Measurements from ENCODE around the gene PROC. TPM values are rescaled to one million over a fixed set of nuclear protein-coding genes. Genes with fewer than 3 reads are reported as not detected.

Gene PROC
- total and polyA plus RNA-seq, 2 of the 4 experiments (the other 2 are of a cell fraction), result 0.07 TPM; not detected in 1

DNA sequence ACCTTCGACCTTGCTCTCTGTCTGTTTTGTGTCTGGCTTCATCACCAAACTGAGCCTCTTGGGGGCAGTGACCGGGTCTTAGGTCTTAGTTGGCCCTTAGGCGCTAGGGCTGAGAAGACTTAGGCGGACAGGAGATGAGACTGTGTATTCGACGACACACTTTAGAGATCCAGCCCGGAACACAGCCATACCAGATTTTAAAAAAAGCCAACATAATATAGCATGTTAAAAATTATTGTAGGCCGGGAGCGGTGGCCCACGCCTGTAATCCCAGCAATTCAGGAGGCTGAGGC lies 9.5 kb upstream of the PROC start:
- ATAC-seq (ENCODE audit: low read depth) (no peak), DNase-seq (no peak)
- H3K23ac ChIP-seq (ENCODE audit: low read depth, low read length), result no peak overlapping the region
- peak overlapping the region; percentile 60 for H2AK9ac ChIP-seq (replicated peaks; ENCODE audit: low read depth, low read length, poor library complexity)
- in situ Hi-C loops (cut with MboI; ENCODE audit: low sequenced_read_pairs) (no loop called here), intact Hi-C loops (cut with micrococcal nuclease) (loop anchor here (1.0 kb wide), 1 partner anchor 182 kb away; no protein-coding TSS in a partner anchor), dilution Hi-C loops (cut with HindIII; ENCODE audit: low sequenced_read_pairs, unreplicated experiment) (no loop called here)
- H4K5ac ChIP-seq (ENCODE audit: low read depth, low read length), result peak overlapping the region; percentile 43
- H3K4me1 ChIP-seq (ENCODE audit: control insufficient read depth, insufficient read depth, low read length), result peaks cover 11% of the 10 kb centered on the region
- peak overlapping the region; percentile 72 for H4K91ac ChIP-seq (ENCODE audit: insufficient read depth, low read depth, low read length)
- peak overlapping the region; percentile 89 for H2AFZ ChIP-seq (replicated peaks; ENCODE audit: low read length, poor library complexity)
- 0 out of 2 replicates have a peak overlapping the region, but pooled peaks have one; percentile 57 for H2BK20ac ChIP-seq (ENCODE audit: low read depth, low read length)
- H3K18ac ChIP-seq (ENCODE audit: low read depth, low read length), result peak overlapping the region; percentile 14
- no peak overlapping the region for H3K4me3 ChIP-seq (ENCODE audit: insufficient read depth, low read depth, low read length)
- H3K9me3 ChIP-seq (ENCODE audit: control insufficient read depth, insufficient read depth, low read length), result no peaks in the 10 kb centered on the region
- peaks cover 0 to 6% of the 10 kb centered on the region in 2 experiments; a peak in 1 of 4 replicates for H3K79me1 ChIP-seq (ENCODE audit: low read depth in 1 of 2, low read length in 2 of 2)
- H4K8ac ChIP-seq (ENCODE audit: low read depth in 2 of 2, low read length in 2 of 2), result peak overlapping the region; percentile 68 to 86; a peak in 3 of 4 replicates
- H3K4ac ChIP-seq (ENCODE audit: low read depth, low read length), result peak overlapping the region; percentile 83
- peak overlapping the region; percentile 69 for H2BK120ac ChIP-seq (ENCODE audit: low read depth, low read length)
- POLR2A ChIA-PET (ENCODE audit: unreplicated experiment), result no interaction called here
- H3K4me2 ChIP-seq (ENCODE audit: low read depth, low read length), result no peak overlapping the region; the same call in 1 of the 2 replicates
- H2BK5ac ChIP-seq (ENCODE audit: low read depth, low read length, poor library complexity, severe bottlenecking), result peak overlapping the region; percentile 81
- peak overlapping the region; percentile 16 for H3K14ac ChIP-seq (replicated peaks; ENCODE audit: low read depth, low read length)
- BruUV-seq (replicated peaks), result no TSS peak
- no peaks in the 10 kb centered on the region for H4K20me1 ChIP-seq (ENCODE audit: insufficient read depth, low read length)
- H3K27me3 ChIP-seq (ENCODE audit: control insufficient read depth, insufficient read depth, low read length), result no peaks in the 10 kb centered on the region
- H3K27ac ChIP-seq (ENCODE audit: insufficient read depth, low read length), result peak overlapping the region; percentile 72
- peak overlapping the region; percentile 74 for H2AK5ac ChIP-seq (ENCODE audit: low read depth, low read length)
- WGBS, 2 experiments (ENCODE audit: extremely low coverage in 2 of 2, insufficient read length in 1 of 2), result 60% methylated on average over 1 of the region's 10 CpGs; no CpG with 5 or more reads in 1 of the 2 experiments
- no peak overlapping the region for H3K9ac ChIP-seq (ENCODE audit: low read depth, low read length)
- H3K9me1 ChIP-seq (ENCODE audit: insufficient read depth, low read length), result peaks cover 19% of the 10 kb centered on the region
- TF ChIP-seq SMC3 (IDR thresholded peaks at IDR 0.05; ENCODE audit: low read depth, low read length) (no peak), FOS (IDR thresholded peaks at IDR 0.05; ENCODE audit: low read depth, low read length) (no peak), BHLHE40 (IDR thresholded peaks at IDR 0.05; ENCODE audit: low read depth, low read length) (no peak), NFE2L2 (IDR thresholded peaks at IDR 0.05; ENCODE audit: low read depth, low read length) (no peak), MXI1 (IDR thresholded peaks at IDR 0.05; ENCODE audit: borderline replicate concordance, low read depth, low read length) (no peak), MAZ (IDR thresholded peaks at IDR 0.05; ENCODE audit: borderline replicate concordance, low read depth, low read length) (no peak), CHD1 (IDR thresholded peaks at IDR 0.05; ENCODE audit: low read depth, low read length) (no peak), RCOR1 (IDR thresholded peaks at IDR 0.05; ENCODE audit: insufficient replicate concordance, low read length) (no peak), MAFK (IDR thresholded peaks at IDR 0.05; ENCODE audit: low read depth, low read length) (no peak), POLR2A (IDR thresholded peaks at IDR 0.05; ENCODE audit: low read depth, low read length) (no peak; the same call in 1 of the 2 replicates), RFX5 (IDR thresholded peaks at IDR 0.05; ENCODE audit: low read depth, low read length) (no peak), RAD21 (IDR thresholded peaks at IDR 0.05; ENCODE audit: low read length) (no peak), CEBPB (IDR thresholded peaks at IDR 0.05; ENCODE audit: low read depth, low read length) (no peak)
- TF ChIP-seq, protein P1, sequence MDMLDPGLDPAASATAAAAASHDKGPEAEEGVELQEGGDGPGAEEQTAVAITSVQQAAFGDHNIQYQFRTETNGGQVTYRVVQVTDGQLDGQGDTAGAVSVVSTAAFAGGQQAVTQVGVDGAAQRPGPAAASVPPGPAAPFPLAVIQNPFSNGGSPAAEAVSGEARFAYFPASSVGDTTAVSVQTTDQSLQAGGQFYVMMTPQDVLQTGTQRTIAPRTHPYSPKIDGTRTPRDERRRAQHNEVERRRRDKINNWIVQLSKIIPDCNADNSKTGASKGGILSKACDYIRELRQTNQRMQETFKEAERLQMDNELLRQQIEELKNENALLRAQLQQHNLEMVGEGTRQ (IDR thresholded peaks at IDR 0.05; ENCODE audit: low read depth, low read length), result no peak
- TF ChIP-seq, protein P2, sequence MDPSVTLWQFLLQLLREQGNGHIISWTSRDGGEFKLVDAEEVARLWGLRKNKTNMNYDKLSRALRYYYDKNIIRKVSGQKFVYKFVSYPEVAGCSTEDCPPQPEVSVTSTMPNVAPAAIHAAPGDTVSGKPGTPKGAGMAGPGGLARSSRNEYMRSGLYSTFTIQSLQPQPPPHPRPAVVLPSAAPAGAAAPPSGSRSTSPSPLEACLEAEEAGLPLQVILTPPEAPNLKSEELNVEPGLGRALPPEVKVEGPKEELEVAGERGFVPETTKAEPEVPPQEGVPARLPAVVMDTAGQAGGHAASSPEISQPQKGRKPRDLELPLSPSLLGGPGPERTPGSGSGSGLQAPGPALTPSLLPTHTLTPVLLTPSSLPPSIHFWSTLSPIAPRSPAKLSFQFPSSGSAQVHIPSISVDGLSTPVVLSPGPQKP (IDR thresholded peaks at IDR 0.05; ENCODE audit: borderline replicate concordance, low read depth, low read length), result no peak
- TF ChIP-seq, protein P3, sequence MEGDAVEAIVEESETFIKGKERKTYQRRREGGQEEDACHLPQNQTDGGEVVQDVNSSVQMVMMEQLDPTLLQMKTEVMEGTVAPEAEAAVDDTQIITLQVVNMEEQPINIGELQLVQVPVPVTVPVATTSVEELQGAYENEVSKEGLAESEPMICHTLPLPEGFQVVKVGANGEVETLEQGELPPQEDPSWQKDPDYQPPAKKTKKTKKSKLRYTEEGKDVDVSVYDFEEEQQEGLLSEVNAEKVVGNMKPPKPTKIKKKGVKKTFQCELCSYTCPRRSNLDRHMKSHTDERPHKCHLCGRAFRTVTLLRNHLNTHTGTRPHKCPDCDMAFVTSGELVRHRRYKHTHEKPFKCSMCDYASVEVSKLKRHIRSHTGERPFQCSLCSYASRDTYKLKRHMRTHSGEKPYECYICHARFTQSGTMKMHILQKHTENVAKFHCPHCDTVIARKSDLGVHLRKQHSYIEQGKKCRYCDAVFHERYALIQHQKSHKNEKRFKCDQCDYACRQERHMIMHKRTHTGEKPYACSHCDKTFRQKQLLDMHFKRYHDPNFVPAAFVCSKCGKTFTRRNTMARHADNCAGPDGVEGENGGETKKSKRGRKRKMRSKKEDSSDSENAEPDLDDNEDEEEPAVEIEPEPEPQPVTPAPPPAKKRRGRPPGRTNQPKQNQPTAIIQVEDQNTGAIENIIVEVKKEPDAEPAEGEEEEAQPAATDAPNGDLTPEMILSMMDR (conservative IDR thresholded peaks at IDR 0.05; ENCODE audit: low read depth, low read length), result no peak
- H3K36me3 ChIP-seq (ENCODE audit: control insufficient read depth, insufficient read depth, low read length), result no peaks in the 10 kb centered on the region
- peak overlapping the region; percentile 23; the same call in 2 of the 3 replicates for H2BK15ac ChIP-seq (ENCODE audit: low read depth, low read length)
- H3K56ac ChIP-seq (ENCODE audit: extremely low read depth, insufficient read depth, low read length), result no peak overlapping the region; the same call in 1 of the 2 replicates
- CTCF ChIA-PET, result no interaction called here

All from IMR-90 (cell line).